GM10266 (cell line): Measurements from ENCODE around the gene YBEY.
"Not testable (repeated sequence)": the region's sequence is repeated elsewhere in the genome, so short reads cannot be mapped to it uniquely, and the experiment has no call there.

Experiments used
- DNase-seq: peaks from one replicate; pipeline ENCODE4 v3.0.0; 2012; ENCODE audit errors: extremely low spot score
- TF ChIP-seq, protein P1 (sequence below): IDR thresholded peaks from 2 replicates; pipeline ENCODE4 v1.5.1; 2012; ENCODE audit warnings: mild to moderate bottlenecking, low read depth; ENCODE audit not compliant: control insufficient read depth, insufficient read depth; ENCODE audit errors: missing control alignments

YBEY gene, protein sequence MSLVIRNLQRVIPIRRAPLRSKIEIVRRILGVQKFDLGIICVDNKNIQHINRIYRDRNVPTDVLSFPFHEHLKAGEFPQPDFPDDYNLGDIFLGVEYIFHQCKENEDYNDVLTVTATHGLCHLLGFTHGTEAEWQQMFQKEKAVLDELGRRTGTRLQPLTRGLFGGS

DNA sequence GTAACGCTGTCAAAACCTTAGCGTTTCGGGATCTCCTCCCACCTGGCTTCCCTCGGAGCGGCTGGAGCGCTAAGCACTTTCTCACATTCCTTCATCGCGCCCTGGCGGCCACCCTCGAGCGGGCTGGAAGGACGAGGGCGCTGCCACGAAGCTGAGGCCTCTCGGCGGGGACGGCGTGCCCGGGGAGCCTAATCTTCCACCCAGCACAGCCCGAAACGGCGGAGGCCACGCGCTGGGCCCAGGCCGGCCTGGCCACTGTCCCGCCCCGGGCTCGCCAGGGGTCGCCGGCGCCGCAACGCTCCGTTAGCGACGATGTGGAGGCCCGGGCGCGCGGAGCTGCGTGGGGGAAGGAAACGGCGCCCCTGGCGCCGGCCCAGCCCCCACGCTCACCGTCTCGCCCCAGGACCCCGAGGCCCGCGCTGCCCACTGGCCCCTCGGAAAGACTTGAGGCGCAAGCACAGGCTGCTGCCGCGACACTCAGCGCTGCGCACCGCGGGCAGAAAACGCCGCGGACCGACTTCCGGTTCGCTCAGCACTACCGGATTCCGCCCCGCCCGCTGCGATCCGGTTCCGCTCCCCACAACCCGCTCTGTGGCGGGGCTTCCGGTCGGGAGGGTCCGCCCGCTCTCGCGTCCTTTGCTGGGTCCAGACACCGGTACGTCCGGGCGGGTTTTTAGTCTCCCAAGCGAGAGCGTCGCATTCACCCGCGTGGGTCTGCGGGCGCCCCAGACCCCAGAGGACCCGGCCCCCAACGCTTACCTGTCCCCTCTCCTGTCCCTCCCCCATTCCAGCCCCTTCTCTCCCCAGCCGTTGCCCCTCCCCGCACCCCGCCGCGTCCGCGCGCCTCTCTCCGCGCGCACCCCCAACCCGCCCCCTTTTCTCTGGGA is at the start of gene YBEY:
Gene YBEY, plus strand, starts transcription at position 582 of the 887 bp plus-strand sequence. CDS start 572 bp downstream, outside the sequence.
- TF ChIP-seq, protein P1, sequence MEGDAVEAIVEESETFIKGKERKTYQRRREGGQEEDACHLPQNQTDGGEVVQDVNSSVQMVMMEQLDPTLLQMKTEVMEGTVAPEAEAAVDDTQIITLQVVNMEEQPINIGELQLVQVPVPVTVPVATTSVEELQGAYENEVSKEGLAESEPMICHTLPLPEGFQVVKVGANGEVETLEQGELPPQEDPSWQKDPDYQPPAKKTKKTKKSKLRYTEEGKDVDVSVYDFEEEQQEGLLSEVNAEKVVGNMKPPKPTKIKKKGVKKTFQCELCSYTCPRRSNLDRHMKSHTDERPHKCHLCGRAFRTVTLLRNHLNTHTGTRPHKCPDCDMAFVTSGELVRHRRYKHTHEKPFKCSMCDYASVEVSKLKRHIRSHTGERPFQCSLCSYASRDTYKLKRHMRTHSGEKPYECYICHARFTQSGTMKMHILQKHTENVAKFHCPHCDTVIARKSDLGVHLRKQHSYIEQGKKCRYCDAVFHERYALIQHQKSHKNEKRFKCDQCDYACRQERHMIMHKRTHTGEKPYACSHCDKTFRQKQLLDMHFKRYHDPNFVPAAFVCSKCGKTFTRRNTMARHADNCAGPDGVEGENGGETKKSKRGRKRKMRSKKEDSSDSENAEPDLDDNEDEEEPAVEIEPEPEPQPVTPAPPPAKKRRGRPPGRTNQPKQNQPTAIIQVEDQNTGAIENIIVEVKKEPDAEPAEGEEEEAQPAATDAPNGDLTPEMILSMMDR, result peak; percentile 48
- peak; percentile 98 for DNase-seq

DNA sequence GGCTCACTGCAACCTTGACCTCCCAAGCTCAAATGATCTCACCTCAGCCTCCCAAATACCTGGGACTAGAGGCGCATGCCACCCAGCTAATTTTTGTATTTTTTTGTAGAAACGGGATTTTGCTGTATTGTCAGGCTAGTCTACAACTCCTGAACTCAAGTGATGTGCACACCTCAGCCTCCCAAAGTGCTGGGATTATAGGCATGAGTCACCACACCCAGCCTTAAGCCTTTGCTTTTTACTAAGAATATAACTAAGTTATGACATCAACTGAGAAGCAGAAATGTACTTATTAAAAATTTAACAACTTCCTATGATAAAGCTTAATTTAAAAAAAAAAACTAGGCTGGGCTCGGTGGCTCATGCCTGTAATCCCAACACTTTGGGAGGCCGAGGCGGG is 48.7 kb upstream of the YBEY start:
- TF ChIP-seq, protein P1, result no peak
- DNase-seq, result no peak

DNA sequence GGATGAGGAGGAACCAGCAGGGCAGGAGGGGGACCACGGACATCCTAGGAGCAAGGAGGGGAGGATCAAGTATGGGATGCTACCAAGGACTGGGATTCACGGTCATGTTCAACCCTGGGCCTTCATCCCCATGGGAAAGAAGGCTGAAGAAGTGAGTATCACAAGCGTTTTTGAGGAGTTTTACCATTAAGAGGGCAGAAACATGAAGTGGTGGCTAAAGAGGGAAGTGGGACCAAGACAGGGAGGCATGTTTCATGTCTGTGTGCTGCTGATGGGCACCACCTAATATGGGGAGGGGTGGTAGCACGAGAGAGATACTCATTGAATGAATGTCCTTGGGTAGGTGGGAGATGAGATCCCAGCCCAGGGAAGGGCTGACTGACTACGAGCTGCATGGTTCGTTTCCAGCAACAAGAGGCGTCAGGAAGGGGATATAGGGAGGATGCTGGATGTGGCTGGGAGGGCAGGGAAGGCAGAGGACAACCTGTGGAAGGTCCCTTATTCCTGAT is 46.3 kb upstream of the YBEY start:
- DNase-seq, result no peak
- TF ChIP-seq, protein P1, result no peak

DNA sequence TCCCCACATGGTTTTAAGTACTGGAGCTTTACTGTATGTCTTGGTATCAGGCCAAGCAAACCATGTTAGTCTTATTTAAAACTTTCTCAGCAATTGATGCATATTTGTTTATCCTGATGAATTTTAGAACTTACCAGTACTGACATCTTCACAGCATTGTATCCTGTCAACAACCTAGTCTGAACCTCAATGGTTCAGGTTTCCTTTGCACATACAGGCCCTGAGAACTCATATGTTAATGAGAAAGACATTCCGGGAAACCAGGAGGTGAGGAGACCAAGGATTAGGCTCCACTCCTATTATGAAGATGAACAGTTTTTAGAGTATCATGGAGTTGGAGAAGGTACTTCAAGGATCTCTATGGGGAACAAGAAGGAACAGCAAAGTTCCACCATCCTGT is 44.6 kb upstream of the YBEY start:
- DNase-seq, result not testable (repeated sequence)

DNA sequence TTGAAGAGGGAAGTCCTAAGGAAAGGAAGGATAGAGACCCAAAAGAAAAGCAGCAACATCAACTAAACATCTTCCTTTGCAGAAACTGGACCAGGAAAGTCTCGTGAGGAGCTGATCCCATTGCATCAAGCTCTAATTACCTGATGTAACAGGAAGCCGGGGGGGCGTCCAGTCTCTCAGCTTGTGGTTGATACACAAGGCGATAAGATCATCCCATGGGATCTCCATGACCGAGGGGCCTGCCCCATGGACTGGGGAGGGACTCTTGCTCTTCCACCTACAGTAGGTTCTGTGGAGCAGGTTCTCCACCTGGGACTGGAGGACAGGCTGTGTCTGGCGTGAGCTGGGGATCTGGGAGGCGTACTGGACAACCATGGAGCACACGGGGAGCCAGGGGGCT is 42.8 kb upstream of the YBEY start:
- TF ChIP-seq, protein P1, result no peak
- DNase-seq, result no peak

DNA sequence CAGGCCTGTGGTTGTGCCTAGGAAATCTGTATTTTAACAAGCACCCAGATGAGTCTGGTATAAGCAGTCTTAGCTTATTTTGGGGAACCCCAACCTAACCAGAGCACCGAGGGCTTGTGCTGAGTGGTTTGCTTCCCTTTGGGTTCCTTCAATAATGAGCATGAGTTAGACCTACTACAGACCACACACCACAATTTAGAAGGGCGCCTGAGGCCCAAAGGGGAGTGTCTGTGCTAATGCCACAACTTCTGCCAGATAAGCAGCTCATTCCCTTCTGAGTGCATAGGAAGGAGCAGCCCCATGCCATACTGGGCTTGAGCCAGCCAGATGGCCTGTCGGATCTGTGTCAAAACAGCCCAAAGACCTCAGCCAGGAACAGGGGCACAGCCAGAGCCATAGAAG is 42.2 kb upstream of the YBEY start:
- DNase-seq, result no peak
- TF ChIP-seq, protein P1, result no peak

DNA sequence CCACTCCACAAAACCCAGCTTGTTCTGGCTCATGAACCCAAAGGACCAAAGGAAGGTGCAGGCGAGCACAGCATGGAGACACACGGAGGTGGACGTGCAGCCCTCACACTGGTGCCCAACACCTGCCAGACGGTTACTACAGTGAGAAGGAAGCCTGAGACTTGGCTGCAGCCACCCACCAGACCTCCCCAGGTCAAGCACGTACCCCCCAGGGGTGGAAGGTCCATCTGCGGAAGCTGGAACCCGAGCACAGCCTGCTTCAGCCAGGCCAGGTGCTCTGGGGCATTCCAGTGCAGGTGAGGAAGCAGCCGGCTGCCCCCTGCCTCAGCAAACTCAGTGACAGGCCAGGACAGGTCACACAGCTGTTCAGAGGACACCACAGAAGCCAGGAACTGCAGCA is 41.5 kb upstream of the YBEY start:
- TF ChIP-seq, protein P1, result no peak
- no peak for DNase-seq
